ENCODE results near the gene BTBD1.

Gene BTBD1

GRCh38 chr15:83066734-83067637 lies at the start of gene BTBD1:
Gene BTBD1 (minus strand): TSS chr15:83067252. CDS start chr15:83067151, 101 bp downstream.
- peak; percentile 93 for DNase-seq

GRCh38 chr15:83115831-83116565 lies 48.9 kb upstream of the BTBD1 start:
- no peak for DNase-seq

- no peak for DNase-seq
Observed at GRCh38 chr15:83115410-83115809, 48.4 kb upstream of the BTBD1 start.

- DNase-seq = no peak
Observed at GRCh38 chr15:83114856-83115255, 47.8 kb upstream of the BTBD1 start.

GRCh38 chr15:83113881-83114674 lies 47.0 kb upstream of the BTBD1 start:
- DNase-seq = no peak

GRCh38 chr15:83112956-83113299 lies 45.9 kb upstream of the BTBD1 start:
- no peak for DNase-seq

- no peak for DNase-seq
Observed at GRCh38 chr15:83112233-83112955, 45.3 kb upstream of the BTBD1 start.

GRCh38 chr15:83111149-83111548 lies 44.1 kb upstream of the BTBD1 start:
- no peak for DNase-seq

- DNase-seq = no peak
Observed at GRCh38 chr15:83110381-83110780, 43.3 kb upstream of the BTBD1 start.

- DNase-seq = no peak
Observed at GRCh38 chr15:83109532-83109931, 42.5 kb upstream of the BTBD1 start.

- DNase-seq = peak; percentile 52
Observed at GRCh38 chr15:83108266-83109219, 41.5 kb upstream of the BTBD1 start.

GRCh38 chr15:83107841-83108181 lies 40.8 kb upstream of the BTBD1 start:
- no peak for DNase-seq

GRCh38 chr15:83106994-83107840 lies 40.2 kb upstream of the BTBD1 start, which contains the start of gene TM6SF1:
Gene TM6SF1 (plus strand): TSS chr15:83107645. CDS start chr15:83107681, 36 bp downstream.
- DNase-seq = peak; percentile 63

GRCh38 chr15:83105440-83105839 lies 38.4 kb upstream of the BTBD1 start:
- no peak for DNase-seq

GRCh38 chr15:83104141-83104540 lies 37.1 kb upstream of the BTBD1 start:
- DNase-seq = no peak

- no peak for DNase-seq
Observed at GRCh38 chr15:83102346-83102745, 35.3 kb upstream of the BTBD1 start.

GRCh38 chr15:83100097-83100646 lies 33.1 kb upstream of the BTBD1 start:
- DNase-seq = no peak

GRCh38 chr15:83099290-83099689 lies 32.2 kb upstream of the BTBD1 start:
- no peak for DNase-seq

- DNase-seq = no peak
Observed at GRCh38 chr15:83098079-83098478, 31.0 kb upstream of the BTBD1 start.

- DNase-seq = no peak
Observed at GRCh38 chr15:83094583-83094982, 27.5 kb upstream of the BTBD1 start.
